Neuronal stem cell (in vitro differentiated cells): ENCODE results near the gene CRYAA.
"Not testable (repeated sequence)": the region's sequence is repeated elsewhere in the genome, so short reads cannot be mapped to it uniquely, and the experiment has no call there.

ENCODE experiments used
- DNase-seq: peaks from one replicate; pipeline ENCODE4 v3.0.0-alpha.2; 2013; ENCODE audit warnings: low spot score
- H2AFZ ChIP-seq: one replicate; pipeline ENCODE4 v1.6.1; 2013; ENCODE audit warnings: mild to moderate bottlenecking, low read length, inconsistent platforms
- H2AK5ac ChIP-seq: 2 replicates; pipeline ENCODE4 v1.6.1; 2013; ENCODE audit warnings: low read depth, mild to moderate bottlenecking, inconsistent platforms, low read length, moderate library complexity, mixed read lengths
- H2BK120ac ChIP-seq: 2 replicates; pipeline ENCODE4 v1.6.1; 2013; ENCODE audit warnings: low read depth, mild to moderate bottlenecking, inconsistent platforms, low read length, moderate library complexity, mixed read lengths
- H2BK12ac ChIP-seq: one replicate; pipeline ENCODE4 v1.6.1; 2013; ENCODE audit warnings: low read length, inconsistent platforms
- H2BK15ac ChIP-seq: 2 replicates; pipeline ENCODE4 v1.6.1; 2013; ENCODE audit warnings: mild to moderate bottlenecking, low read length, inconsistent platforms, mixed read lengths
- H2BK5ac ChIP-seq: one replicate; pipeline ENCODE4 v1.6.1; 2013; ENCODE audit warnings: inconsistent platforms, mild to moderate bottlenecking, low read length, moderate library complexity
- H3K14ac ChIP-seq: one replicate; pipeline ENCODE4 v1.6.1; 2013; ENCODE audit warnings: low read length, inconsistent platforms
- H3K18ac ChIP-seq: 2 replicates; pipeline ENCODE4 v1.6.1; 2013; ENCODE audit warnings: low read length, inconsistent platforms
- H3K23ac ChIP-seq: 2 replicates; pipeline ENCODE4 v1.6.1; 2013; ENCODE audit warnings: low read depth, mild to moderate bottlenecking, mixed read lengths, low read length, inconsistent platforms; ENCODE audit not compliant: poor library complexity
- H3K27ac ChIP-seq: replicated peaks from 3 replicates; pipeline ENCODE4 v1.5.1; 2013; ENCODE audit warnings: low read length, inconsistent platforms
- H3K27me3 ChIP-seq, 3 experiments: 2 replicates each; pipeline ENCODE4 v1.6.1; 2013; ENCODE audit warnings: low read length in 3 of 3, mild to moderate bottlenecking in 2 of 3, inconsistent platforms in 1 of 3, low read depth in 1 of 3, mixed read lengths in 1 of 3, moderate library complexity in 1 of 3; ENCODE audit not compliant: control insufficient read depth in 3 of 3, insufficient read depth in 3 of 3
- H3K36me3 ChIP-seq, 2 donors: replicated peaks in 1 of 2; 2 replicates each; pipeline ENCODE4 v1.6.1; 2013; ENCODE audit warnings: low read length in 2 of 2; ENCODE audit not compliant: control insufficient read depth in 2 of 2, insufficient read depth in 2 of 2
- H3K4ac ChIP-seq: 2 replicates; pipeline ENCODE4 v1.6.1; 2013; ENCODE audit warnings: inconsistent platforms, mild to moderate bottlenecking, low read length, moderate library complexity
- H3K4me1 ChIP-seq, 2 donors: 1 replicate in 1 of 2; 2 replicates in 1 of 2; pipeline ENCODE4 v1.6.1; 2013; ENCODE audit warnings: low read length in 2 of 2, low read depth in 1 of 2; ENCODE audit not compliant: control insufficient read depth in 2 of 2, insufficient read depth in 1 of 2
- H3K4me2 ChIP-seq: one replicate; pipeline ENCODE4 v1.6.1; 2013; ENCODE audit warnings: mild to moderate bottlenecking, low read length, inconsistent platforms; ENCODE audit not compliant: insufficient read depth, poor library complexity, severe bottlenecking
- H3K4me3 ChIP-seq, 2 donors: 2 replicates each; pipeline ENCODE4 v1.5.1; 2013; ENCODE audit warnings: low read length in 2 of 2, mild to moderate bottlenecking in 2 of 2, inconsistent platforms in 1 of 2, moderate library complexity in 1 of 2
- H3K79me1 ChIP-seq: one replicate; pipeline ENCODE4 v1.6.1; 2013; ENCODE audit warnings: low read depth, mild to moderate bottlenecking, inconsistent platforms, low read length, moderate library complexity
- H3K9ac ChIP-seq: one replicate; pipeline ENCODE4 v1.6.1; 2013; ENCODE audit warnings: mild to moderate bottlenecking, low read depth, low read length, inconsistent platforms; ENCODE audit not compliant: poor library complexity
- H3K9me3 ChIP-seq, 2 donors: replicated peaks in 1 of 2; 2 replicates each; pipeline versions ENCODE3 to v1.6.1; 2013; ENCODE audit warnings: low read length in 2 of 2, mild to moderate bottlenecking in 2 of 2, inconsistent platforms in 1 of 2, low read depth in 1 of 2, mixed read lengths in 1 of 2, moderate library complexity in 1 of 2; ENCODE audit not compliant: control insufficient read depth in 2 of 2, insufficient read depth in 1 of 2
- H4K8ac ChIP-seq: one replicate; pipeline ENCODE4 v1.6.1; 2013; ENCODE audit warnings: low read depth, mild to moderate bottlenecking, inconsistent platforms, low read length, moderate library complexity
- H4K91ac ChIP-seq: one replicate; pipeline ENCODE4 v1.6.1; 2013; ENCODE audit warnings: low read length, low read depth, mild to moderate bottlenecking, inconsistent platforms; ENCODE audit not compliant: poor library complexity
- WGBS, 2 donors: extraction: QIAGEN DNeasy Blood & Tissue Kit; methylation state at CpG; one replicate each; pipeline ENCODE4 v1.1.7; 2013; ENCODE audit warnings: missing lambda C conversion rate in 2 of 2, mixed read lengths in 1 of 2; ENCODE audit not compliant: insufficient read length in 2 of 2, insufficient replicate concordance in 1 of 2; ENCODE audit errors: extremely low coverage in 2 of 2; 5-methylcytosine and 5-hydroxymethylcytosine counted together

CRYAA gene

DNA sequence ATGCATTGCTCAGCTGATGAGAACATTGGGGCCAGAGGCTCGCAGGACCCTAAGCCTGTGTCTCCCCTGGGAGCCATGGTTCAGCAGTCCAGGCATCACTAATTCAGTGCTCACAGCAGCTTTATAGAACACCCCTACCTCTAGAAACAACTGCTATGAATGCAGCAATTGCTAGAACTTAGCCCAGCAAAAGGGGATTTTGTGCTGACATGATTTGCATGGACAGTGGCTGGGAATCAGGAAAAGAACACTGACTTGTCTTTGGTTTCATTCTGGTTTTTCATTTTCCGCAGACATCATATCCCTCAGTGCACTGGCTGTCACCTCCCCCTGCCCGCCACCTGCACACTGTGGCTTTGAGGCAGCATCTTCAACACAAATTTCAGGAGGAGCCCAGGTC is 4.0 kb upstream of the CRYAA start:
- H2BK15ac ChIP-seq, H2BK5ac ChIP-seq, H3K9me3 ChIP-seq, H3K4me3 ChIP-seq, H4K8ac ChIP-seq, H3K4me1 ChIP-seq, H2BK120ac ChIP-seq, H3K4me2 ChIP-seq, H4K91ac ChIP-seq, H3K23ac ChIP-seq, H2AK5ac ChIP-seq, H3K18ac ChIP-seq, H3K79me1 ChIP-seq, DNase-seq, H2AFZ ChIP-seq, H3K27ac ChIP-seq, H3K9ac ChIP-seq, H3K36me3 ChIP-seq, H3K4ac ChIP-seq, H3K14ac ChIP-seq, H3K27me3 ChIP-seq, H2BK12ac ChIP-seq: not testable (repeated sequence)
- WGBS, 2 donors = no CpG with 5 or more reads among the region's 3 CpGs

DNA sequence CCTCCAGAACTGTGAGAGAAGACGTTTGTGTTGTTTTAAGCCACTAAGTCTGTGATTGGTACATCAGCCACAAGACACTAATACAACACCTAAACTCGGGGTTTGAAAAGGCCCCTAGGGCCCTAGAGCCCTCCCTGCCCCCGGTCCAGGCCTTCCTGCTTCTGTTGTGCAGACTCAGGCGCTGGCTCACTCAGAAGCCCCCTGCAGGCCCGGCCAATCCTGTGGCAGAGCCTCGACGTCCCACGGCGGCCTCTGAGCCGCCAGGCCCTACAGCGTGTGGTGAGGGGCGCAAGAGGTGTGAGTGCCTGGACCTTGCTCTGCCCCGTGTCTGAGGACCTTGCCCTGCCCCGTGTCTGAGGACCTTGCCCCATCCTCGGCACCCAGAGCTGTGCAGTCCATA is 3.1 kb upstream of the CRYAA start:
- not testable (repeated sequence) for H3K9ac ChIP-seq, H2AFZ ChIP-seq, H3K9me3 ChIP-seq, H4K91ac ChIP-seq, H3K23ac ChIP-seq, H3K36me3 ChIP-seq, H3K14ac ChIP-seq, H3K4me2 ChIP-seq, H3K18ac ChIP-seq, H3K4me3 ChIP-seq, H3K4ac ChIP-seq, H3K4me1 ChIP-seq, H3K27ac ChIP-seq, H2AK5ac ChIP-seq, H2BK12ac ChIP-seq, H2BK15ac ChIP-seq, H4K8ac ChIP-seq, H2BK5ac ChIP-seq, H2BK120ac ChIP-seq, H3K27me3 ChIP-seq, DNase-seq, H3K79me1 ChIP-seq
- WGBS, 2 donors = no CpG with 5 or more reads among the region's 15 CpGs

DNA sequence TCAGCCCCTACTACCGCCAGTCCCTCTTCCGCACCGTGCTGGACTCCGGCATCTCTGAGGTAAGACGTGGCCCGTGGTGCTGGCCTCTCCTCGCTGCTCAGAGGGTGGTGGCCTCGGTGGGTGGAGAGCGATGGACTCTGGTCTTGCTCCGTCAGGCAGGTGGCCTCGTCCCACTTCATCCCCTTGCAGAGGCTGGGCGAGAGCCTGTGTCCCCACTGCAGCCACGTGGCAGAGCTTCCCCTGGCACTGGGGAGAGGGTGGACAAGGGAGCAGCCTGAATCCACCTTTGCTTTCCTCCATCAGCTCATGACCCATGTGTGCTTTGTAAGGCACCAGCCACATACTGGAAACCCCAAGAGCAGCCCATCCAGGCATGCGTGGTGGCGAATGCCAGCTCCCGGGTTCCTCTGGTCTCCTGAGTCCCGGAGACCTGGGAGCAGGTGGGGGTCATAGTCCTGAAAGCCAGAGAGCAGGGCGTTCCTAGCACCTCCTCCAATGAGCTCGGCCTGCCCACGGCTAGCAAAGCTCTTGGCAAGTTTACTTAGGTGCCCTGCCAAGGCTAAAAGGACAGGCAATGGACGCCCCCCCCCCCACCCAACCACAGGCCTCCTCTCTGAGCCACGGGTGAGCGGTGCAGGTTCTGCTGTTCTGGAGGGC is 550 bp downstream of the CRYAA start:
- H2BK120ac ChIP-seq, H3K14ac ChIP-seq, H3K36me3 ChIP-seq, H3K4me1 ChIP-seq, H3K9me3 ChIP-seq, H3K4me2 ChIP-seq, DNase-seq, H2BK12ac ChIP-seq, H2AK5ac ChIP-seq, H2BK5ac ChIP-seq, H3K79me1 ChIP-seq, H3K18ac ChIP-seq, H2AFZ ChIP-seq, H3K9ac ChIP-seq, H3K27ac ChIP-seq, H3K4me3 ChIP-seq, H3K4ac ChIP-seq, H4K8ac ChIP-seq, H3K27me3 ChIP-seq, H3K23ac ChIP-seq, H2BK15ac ChIP-seq, H4K91ac ChIP-seq: not testable (repeated sequence)
- no CpG with 5 or more reads among the region's 23 CpGs for WGBS, 2 donors

DNA sequence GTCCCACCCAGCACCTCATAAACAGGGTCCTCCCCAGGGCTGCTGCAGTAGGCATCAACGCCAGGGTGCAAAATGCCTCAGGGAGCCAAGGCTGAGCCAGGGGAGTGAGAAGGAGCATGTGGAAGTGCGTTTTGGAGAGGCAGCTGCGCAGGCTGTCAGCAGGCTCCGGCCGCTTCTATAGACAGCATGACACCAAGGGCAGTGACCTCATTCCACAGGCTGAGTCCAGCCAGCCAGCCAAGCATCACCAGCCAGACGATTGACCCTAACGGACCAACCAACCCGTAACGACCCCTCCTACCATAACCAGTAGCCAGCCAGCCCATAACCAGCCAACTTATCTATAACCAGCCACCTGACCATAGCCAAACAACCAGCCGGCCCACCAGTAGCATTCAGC is 1.1 kb downstream of the CRYAA start:
- H4K91ac ChIP-seq, H2AK5ac ChIP-seq, H2AFZ ChIP-seq, H2BK120ac ChIP-seq, H3K4me3 ChIP-seq, H2BK12ac ChIP-seq, H3K4ac ChIP-seq, H3K14ac ChIP-seq, H2BK5ac ChIP-seq, DNase-seq, H3K79me1 ChIP-seq, H3K36me3 ChIP-seq, H3K23ac ChIP-seq, H3K4me2 ChIP-seq, H3K27ac ChIP-seq, H4K8ac ChIP-seq, H3K9me3 ChIP-seq, H3K18ac ChIP-seq, H3K4me1 ChIP-seq, H2BK15ac ChIP-seq, H3K9ac ChIP-seq, H3K27me3 ChIP-seq: not testable (repeated sequence)
- no CpG with 5 or more reads among the region's 10 CpGs for whole genome bisulfite sequencing, 2 donors
